GM10266 (cell line): ENCODE data around the gene ALLC.
"Not testable (repeated sequence)": the region's sequence is repeated elsewhere in the genome, so short reads cannot be mapped to it uniquely, and the experiment has no call there.

Source experiments
- DNase-seq: peaks from one replicate; pipeline ENCODE4 v3.0.0; 2012; ENCODE audit errors: extremely low spot score
- TF ChIP-seq, protein P1 (sequence below): IDR thresholded peaks from 2 replicates; pipeline ENCODE4 v1.5.1; 2012; ENCODE audit warnings: mild to moderate bottlenecking, low read depth; ENCODE audit not compliant: control insufficient read depth, insufficient read depth; ENCODE audit errors: missing control alignments

Gene ALLC

DNA sequence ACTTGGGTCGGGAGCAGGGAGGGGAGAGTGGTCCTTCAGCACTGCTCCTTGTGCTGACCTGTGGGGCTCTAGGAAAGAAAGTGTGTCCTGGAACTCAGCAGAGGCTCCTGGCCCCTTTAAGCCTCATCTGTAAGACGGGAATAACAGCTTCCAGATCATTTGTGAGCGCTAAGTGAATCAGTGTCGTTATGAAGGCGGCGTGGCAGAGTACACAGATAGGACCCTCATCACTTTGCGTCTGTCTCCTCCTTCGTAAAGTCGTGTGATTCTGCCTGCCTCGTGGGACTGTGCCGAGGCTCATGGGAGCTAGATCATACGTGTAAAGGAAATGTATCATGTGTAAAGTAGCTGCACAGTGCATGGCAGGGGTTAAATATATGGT, 44.5 kb upstream of the ALLC start:
- no peak for DNase-seq
- TF ChIP-seq, protein P1, sequence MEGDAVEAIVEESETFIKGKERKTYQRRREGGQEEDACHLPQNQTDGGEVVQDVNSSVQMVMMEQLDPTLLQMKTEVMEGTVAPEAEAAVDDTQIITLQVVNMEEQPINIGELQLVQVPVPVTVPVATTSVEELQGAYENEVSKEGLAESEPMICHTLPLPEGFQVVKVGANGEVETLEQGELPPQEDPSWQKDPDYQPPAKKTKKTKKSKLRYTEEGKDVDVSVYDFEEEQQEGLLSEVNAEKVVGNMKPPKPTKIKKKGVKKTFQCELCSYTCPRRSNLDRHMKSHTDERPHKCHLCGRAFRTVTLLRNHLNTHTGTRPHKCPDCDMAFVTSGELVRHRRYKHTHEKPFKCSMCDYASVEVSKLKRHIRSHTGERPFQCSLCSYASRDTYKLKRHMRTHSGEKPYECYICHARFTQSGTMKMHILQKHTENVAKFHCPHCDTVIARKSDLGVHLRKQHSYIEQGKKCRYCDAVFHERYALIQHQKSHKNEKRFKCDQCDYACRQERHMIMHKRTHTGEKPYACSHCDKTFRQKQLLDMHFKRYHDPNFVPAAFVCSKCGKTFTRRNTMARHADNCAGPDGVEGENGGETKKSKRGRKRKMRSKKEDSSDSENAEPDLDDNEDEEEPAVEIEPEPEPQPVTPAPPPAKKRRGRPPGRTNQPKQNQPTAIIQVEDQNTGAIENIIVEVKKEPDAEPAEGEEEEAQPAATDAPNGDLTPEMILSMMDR, result no peak

GRCh38 chr2:3614743-3615142, 43.3 kb upstream of the ALLC start:
- not testable (repeated sequence) for DNase-seq

GRCh38 chr2:3615541-3616200, 42.3 kb upstream of the ALLC start:
- DNase-seq, result not testable (repeated sequence)

DNA sequence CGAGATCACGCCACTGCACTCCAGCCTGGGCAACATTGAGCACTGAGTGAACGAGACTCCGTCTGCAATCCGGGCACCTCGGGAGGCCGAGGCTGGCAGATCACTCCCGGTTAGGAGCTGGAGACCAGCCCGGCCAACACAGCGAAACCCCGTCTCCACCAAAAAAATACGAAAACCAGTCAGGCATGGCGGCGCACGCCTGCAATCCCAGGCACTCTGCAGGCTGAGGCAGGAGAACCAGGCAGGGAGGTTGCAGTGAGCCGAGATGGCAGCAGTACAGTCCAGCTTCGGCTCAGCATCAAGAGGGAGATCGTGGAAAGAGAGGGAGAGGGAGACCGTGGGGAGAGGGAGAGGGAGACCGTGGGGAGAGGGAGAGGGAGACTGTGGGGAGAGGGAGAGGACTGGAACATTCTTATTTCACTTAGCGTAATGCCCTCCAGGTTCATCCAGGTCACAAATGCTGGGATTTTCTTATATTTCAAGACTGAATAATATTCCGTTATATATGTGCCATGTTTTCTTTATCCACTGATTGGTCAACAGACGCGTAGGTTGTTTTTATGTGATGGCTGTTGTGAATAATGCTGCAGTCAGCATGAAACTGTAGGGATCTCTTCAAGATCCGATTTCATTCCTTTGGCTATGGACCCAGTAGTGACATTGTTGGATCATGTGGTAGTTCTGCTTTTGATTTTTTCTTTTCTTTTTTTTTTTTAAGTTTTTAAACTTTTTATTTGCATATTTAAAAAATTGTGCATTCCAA, 41.4 kb upstream of the ALLC start:
- DNase-seq, result not testable (repeated sequence)

DNA sequence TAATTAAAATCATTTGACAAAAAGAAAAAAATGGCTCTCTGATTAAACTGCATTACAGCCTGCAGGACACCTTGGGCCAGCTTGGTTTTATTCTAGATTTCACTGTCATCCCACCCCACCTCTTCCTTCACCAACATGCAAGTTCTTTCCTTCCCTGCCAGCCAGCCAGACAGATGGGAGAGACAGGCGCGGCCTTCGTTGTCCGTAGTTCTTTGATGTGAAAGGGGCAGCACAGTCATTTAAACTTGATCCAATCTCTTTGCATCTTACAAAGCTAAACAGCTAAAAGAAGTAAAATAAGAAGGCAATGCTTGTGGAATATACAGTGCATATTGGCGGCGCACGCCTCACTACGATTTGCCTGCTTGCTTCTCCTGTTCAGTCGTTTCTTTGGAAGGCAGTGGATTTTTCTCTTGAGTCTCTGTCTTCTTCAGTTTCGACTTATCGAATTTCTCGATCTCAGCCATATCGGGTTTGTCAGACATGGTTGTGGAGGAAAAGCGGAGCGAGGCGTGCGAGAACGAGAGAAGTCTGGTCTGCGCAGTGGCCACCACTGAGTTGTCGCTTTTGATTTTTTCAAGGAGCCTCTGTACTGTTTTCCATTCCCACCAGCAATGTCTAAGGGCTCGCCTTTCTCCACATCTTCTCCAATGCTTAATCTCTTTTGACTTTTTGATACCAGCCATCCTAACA, 40.7 kb upstream of the ALLC start:
- TF ChIP-seq, protein P1, result no peak
- no peak for DNase-seq

- DNase-seq, result no peak
- TF ChIP-seq, protein P1, result no peak
These were observed 39.6 kb upstream of the ALLC start for GRCh38 chr2:3618367-3618766.

DNA sequence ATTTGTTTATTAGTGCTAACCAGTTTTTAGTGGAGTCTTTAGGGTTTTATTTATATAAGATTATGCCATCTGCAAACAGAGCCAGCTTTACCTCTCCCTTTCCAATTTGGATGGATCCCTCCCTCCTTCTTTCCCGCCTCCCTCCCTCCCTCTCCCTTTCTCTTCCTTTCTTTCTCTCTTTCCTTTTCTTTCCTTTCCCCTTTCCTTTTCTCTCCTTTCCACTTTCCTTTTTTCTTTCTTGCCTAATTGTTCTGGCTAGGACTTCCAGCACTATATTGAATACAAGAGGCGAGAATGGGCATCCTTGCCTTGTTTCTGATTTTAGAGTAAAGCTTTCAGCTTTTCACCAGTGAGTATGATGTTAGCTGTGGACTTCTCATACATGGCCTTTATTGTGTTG, 39.0 kb upstream of the ALLC start:
- no peak for DNase-seq
- TF ChIP-seq, protein P1, result no peak

- not testable (repeated sequence) for DNase-seq
These were observed 38.3 kb upstream of the ALLC start for GRCh38 chr2:3619661-3620060.

- no peak for DNase-seq
- TF ChIP-seq, protein P1, result no peak
These were observed 37.2 kb upstream of the ALLC start for GRCh38 chr2:3620834-3621233.
